Prostate gland (tissue), 2 donors: Measurements from ENCODE around the gene CLP1. TPM values are rescaled to one million over a fixed set of nuclear protein-coding genes. Genes with fewer than 3 reads are reported as not detected.

Experiments
- DNase-seq: peaks from one replicate; pipeline ENCODE4 v3.0.0-alpha.2; 2019; ENCODE audit warnings: low spot score
- H3K27ac ChIP-seq, 2 donors: fragments of 200-600 bp; sonication (generic); 2 replicates each; pipeline ENCODE4 v1.5.1; 2017 to 2019
- H3K27me3 ChIP-seq: fragments of 200-600 bp; sonication (generic); replicated peaks from 2 replicates; pipeline ENCODE4 v1.5.1; 2019; ENCODE audit not compliant: insufficient read depth
- H3K36me3 ChIP-seq, 2 donors: fragments of 200-600 bp; sonication (generic); 1 replicate in 1 of 2; 2 replicates in 1 of 2; pipeline versions ENCODE4 v1.5.1 to v1.8.1; 2017 to 2019
- H3K4me1 ChIP-seq: fragments of 200-600 bp; sonication (generic); replicated peaks from 2 replicates; pipeline ENCODE4 v1.5.1; 2019
- H3K4me3 ChIP-seq, 2 donors: fragments of 200-600 bp; sonication (generic); 2 replicates each; pipeline ENCODE4 v1.5.1; 2017 to 2019
- H3K9me3 ChIP-seq: fragments of 200-600 bp; sonication (generic); 2 replicates; pipeline ENCODE4 v1.5.1; 2017
- CTCF ChIP-seq, 4 experiments: fragments of 200-600 bp in 2 of 4; fragments of 450-650 bp in 2 of 4; sonication (generic) in 2 of 4; IDR thresholded peaks; 1 replicate in 3 of 4; 2 replicates in 1 of 4; pipeline ENCODE4 v1.5.1; 2016 to 2019; ENCODE audit warnings: antibody characterized with exemption in 4 of 4, mild to moderate bottlenecking in 2 of 4, moderate library complexity in 2 of 4
- POLR2A ChIP-seq: fragments of 450-650 bp; IDR thresholded peaks from one replicate; pipeline ENCODE4 v1.6.1; 2016; ENCODE audit warnings: antibody characterized with exemption, mild to moderate bottlenecking
- POLR2AphosphoS5 ChIP-seq: sonication (generic); formaldehyde crosslinking; IDR thresholded peaks from one replicate; pipeline ENCODE4 v1.6.1; 2017; ENCODE audit warnings: antibody characterized with exemption
- WGBS: methylation state at CpG from one replicate; pipeline ENCODE4 v1.1.5; 2018; 5-methylcytosine and 5-hydroxymethylcytosine counted together
- intact Hi-C: fragments of 100-400 bp; cut with DNase I; formaldehyde crosslinking; loops from one replicate; pipeline ENCODE4 v1.14.2; 2022
- total RNA-seq, 2 donors: library from RNA; depleted of rRNA; stranded (reverse); fragments of >200 nt; gene quantifications; one replicate each; pipeline ENCODE4 v1.1.0, GENCODE V29; 2016

The CLP1 gene
- total RNA-seq, 2 donors from 2014 or later: 9.3 to 11.0 TPM

- no peak for TF ChIP-seq CTCF (IDR thresholded peaks at IDR 0.05)
- no peak for TF ChIP-seq POLR2AphosphoS5
- no peak for TF ChIP-seq POLR2A
- Histone ChIP-seq H3K9me3 (no peaks in the 10 kb centered on the region), H3K27me3 (peaks cover 5% of the 10 kb centered on the region), H3K27ac (no peak overlapping the region), H3K4me1 (peaks cover 8% of the 10 kb centered on the region), H3K36me3 (no peaks in the 10 kb centered on the region), H3K4me3 (no peak overlapping the region)
- intact Hi-C loops: loop anchor here (10.0 kb wide), 2 partner anchors 149 to 189 kb away; no protein-coding TSS in a partner anchor
- WGBS: 74% methylated on average over 3 of the region's 3 CpGs
- DNase-seq: no peak
Observed at GRCh38 chr11:57643802-57644201, 13.8 kb upstream of the CLP1 start.

- Histone ChIP-seq H3K27ac (peak overlapping the region; percentile 7 to 61), H3K9me3 (no peaks in the 10 kb centered on the region), H3K4me1 (peaks cover 8% of the 10 kb centered on the region), H3K27me3 (peaks cover 5% of the 10 kb centered on the region), H3K36me3 (no peaks in the 10 kb centered on the region), H3K4me3 (no peak overlapping the region)
- peak; percentile 82 for DNase-seq
- TF ChIP-seq CTCF (IDR thresholded peaks at IDR 0.05) (peak; percentile 65 to 91 (median 74)), POLR2A (no peak), POLR2AphosphoS5 (peak; percentile 45)
- intact Hi-C loops: loop anchor here (10.0 kb wide), 2 partner anchors 150 to 190 kb away; no protein-coding TSS in a partner anchor
- WGBS: 9% methylated on average over 17 of the region's 17 CpGs
Observed at GRCh38 chr11:57644748-57645688, 12.5 kb upstream of the CLP1 start.

- H3K27ac ChIP-seq: peak overlapping the region in 1 of 2 donors; percentile 61
- DNase-seq: no peak
- no peaks in the 10 kb centered on the region for H3K9me3 ChIP-seq
- no peak for TF ChIP-seq POLR2A
- TF ChIP-seq CTCF (IDR thresholded peaks at IDR 0.05): no peak
- TF ChIP-seq POLR2AphosphoS5: no peak
- intact Hi-C loops: loop anchor here (10.0 kb wide), 2 partner anchors 151 to 191 kb away; no protein-coding TSS in a partner anchor
- H3K4me3 ChIP-seq: no peak overlapping the region
- H3K27me3 ChIP-seq: peaks cover 5% of the 10 kb centered on the region
- 18% methylated on average over 5 of the region's 5 CpGs for WGBS
- no peaks in the 10 kb centered on the region for H3K36me3 ChIP-seq
- H3K4me1 ChIP-seq: peaks cover 8% of the 10 kb centered on the region
Observed at GRCh38 chr11:57645689-57646085, 11.9 kb upstream of the CLP1 start.

- 31% methylated on average over 10 of the region's 10 CpGs for WGBS
- H3K27ac ChIP-seq: peak overlapping the region in 1 of 2 donors; percentile 61
- DNase-seq: no peak
- intact Hi-C loops: loop anchor here (10.0 kb wide), 2 partner anchors 151 to 191 kb away; no protein-coding TSS in a partner anchor
- TF ChIP-seq CTCF (IDR thresholded peaks at IDR 0.05): no peak
- TF ChIP-seq POLR2A: no peak
- TF ChIP-seq POLR2AphosphoS5: no peak
- H3K9me3 ChIP-seq: no peaks in the 10 kb centered on the region
- H3K36me3 ChIP-seq: no peaks in the 10 kb centered on the region
- no peak overlapping the region for H3K4me3 ChIP-seq
- peaks cover 8% of the 10 kb centered on the region for H3K4me1 ChIP-seq
- H3K27me3 ChIP-seq: peaks cover 5% of the 10 kb centered on the region
Observed at GRCh38 chr11:57646194-57646798, 11.3 kb upstream of the CLP1 start.
